GM12873 (cell line): Measurements from ENCODE around the gene ADGRD1.

Experiments used
- TF ChIP-seq, protein P1 (sequence below): IDR thresholded peaks from 2 replicates; pipeline ENCODE4 v1.5.1; 2012; ENCODE audit warnings: low read depth, mild to moderate bottlenecking, moderate library complexity, low read length, control low read depth; ENCODE audit not compliant: insufficient read depth; ENCODE audit errors: missing control alignments

Gene ADGRD1

DNA sequence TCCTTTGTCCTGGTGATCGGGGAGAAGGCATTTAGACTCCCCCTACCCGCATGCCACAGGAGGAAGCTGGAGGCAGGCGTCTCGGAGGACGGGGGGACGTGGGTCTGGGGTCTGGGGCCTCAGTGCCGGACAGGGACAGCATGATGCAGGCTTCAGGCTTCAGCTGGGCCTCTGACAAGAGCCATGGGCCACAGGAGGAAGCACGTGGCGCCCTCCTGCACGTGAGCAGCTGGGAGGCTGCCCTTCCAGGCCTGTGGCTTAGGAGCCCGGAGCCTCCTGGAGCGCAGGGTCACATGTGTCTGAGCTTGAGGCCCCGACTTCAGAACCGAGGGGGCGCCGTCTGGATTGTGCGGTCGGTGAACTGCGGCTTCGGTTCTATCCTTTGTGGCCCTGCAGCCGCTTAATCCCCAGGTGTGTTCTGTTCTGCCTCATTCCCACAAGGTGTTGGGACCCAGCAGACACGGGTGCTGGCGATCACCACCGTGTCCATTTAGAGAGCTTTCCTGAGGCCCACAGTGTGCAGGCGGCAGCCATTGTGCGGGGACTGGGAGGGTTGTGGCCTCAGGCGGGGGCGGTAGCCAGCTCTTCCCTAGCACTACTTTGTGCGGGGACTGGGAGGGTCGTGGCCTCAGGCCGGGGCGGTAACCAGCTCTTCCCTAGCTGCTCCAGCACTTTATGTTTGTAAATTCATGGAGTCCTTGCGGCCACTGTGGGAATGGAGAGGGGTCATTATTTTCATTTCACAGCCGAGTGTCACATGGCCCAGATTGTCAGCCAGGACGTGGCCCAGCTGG is 150.2 kb downstream of the ADGRD1 start:
- TF ChIP-seq, protein P1, sequence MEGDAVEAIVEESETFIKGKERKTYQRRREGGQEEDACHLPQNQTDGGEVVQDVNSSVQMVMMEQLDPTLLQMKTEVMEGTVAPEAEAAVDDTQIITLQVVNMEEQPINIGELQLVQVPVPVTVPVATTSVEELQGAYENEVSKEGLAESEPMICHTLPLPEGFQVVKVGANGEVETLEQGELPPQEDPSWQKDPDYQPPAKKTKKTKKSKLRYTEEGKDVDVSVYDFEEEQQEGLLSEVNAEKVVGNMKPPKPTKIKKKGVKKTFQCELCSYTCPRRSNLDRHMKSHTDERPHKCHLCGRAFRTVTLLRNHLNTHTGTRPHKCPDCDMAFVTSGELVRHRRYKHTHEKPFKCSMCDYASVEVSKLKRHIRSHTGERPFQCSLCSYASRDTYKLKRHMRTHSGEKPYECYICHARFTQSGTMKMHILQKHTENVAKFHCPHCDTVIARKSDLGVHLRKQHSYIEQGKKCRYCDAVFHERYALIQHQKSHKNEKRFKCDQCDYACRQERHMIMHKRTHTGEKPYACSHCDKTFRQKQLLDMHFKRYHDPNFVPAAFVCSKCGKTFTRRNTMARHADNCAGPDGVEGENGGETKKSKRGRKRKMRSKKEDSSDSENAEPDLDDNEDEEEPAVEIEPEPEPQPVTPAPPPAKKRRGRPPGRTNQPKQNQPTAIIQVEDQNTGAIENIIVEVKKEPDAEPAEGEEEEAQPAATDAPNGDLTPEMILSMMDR, result no peak

DNA sequence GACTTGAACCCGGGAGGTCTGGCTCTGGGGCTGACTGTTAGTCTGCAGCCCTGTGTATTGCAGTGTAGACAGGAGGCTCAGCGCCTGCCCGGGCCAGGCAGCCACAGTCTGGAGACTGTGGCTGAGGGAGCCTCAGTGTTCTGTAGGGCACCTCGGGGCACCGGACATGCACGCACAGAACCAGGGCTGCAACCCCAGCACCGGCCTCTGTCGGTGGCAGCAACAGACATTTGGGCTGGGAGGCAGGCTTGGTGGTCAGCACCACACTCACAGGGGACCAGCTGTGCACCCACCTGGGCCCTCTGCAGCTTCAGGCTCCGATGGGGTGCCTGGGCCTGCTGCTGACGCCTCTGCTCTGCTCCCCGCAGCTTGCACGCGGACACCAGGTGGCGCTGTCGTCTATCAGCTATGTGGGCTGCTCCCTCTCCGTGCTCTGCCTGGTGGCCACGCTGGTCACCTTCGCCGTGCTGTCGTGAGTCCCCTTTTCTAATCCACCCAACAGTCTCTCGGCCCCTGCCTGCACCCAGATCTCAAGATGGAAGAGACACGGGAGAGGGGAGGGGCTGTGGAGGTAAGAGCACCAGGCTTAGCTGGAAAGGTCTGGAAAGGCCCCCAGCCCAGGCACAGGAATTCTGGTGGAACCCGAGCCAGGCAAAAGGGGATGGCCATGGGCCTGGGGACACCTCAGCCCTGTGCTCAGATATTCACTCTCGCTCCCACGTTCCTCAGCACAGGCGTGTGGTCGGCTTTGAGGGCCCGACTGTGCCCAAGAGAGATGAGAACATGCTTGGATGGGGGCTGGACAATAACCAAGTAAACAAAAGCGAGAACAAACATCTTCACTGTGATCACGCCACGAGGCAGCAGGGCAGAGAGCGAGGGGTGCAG is 151.0 kb downstream of the ADGRD1 start:
- TF ChIP-seq, protein P1, result peak; percentile 99

DNA sequence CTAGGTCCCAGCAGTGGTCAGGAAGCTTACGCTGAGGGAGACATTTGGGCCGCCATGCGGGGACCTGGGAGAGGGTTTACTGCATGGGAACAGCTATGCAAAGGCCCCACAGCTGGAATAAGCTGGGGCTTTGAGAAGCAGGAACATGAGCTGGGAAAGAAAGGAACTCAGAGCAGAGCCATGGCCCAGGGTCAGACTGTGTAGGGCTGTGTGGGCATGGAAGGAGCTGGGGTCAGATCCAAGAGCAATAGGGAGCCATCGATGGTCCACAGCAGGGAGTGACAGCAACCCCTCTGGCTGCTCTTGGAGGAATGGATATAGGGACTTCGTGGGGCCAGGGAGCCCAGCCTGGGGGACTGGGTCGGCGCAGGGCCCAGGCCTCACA is 151.6 kb downstream of the ADGRD1 start:
- TF ChIP-seq, protein P1, result no peak

DNA sequence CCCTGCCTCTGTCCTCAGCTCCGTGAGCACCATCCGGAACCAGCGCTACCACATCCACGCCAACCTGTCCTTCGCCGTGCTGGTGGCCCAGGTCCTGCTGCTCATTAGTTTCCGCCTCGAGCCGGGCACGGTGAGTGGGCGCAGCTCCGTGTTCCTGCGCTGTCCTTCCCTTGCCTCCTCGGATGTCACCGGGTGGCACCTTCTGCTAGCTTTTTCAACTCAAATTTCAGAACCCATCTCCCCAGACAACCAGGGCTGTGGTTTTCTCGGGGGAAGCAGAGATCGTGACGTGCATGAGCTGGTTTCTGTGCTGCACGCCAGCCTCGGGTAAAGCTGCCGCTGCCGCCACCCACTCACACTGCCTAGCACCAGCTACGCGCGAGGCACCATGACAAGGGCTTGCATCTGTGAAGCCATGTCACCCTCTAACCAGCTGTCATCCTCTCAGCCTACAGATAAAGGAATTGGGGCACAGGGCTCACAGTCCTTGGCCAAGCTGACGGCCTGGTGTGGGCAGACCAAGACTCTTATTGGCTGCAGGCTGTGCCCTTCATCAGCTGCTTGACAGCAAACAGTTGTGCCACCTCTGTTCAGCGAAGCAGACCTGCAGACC is 152.1 kb downstream of the ADGRD1 start:
- TF ChIP-seq, protein P1, result no peak

DNA sequence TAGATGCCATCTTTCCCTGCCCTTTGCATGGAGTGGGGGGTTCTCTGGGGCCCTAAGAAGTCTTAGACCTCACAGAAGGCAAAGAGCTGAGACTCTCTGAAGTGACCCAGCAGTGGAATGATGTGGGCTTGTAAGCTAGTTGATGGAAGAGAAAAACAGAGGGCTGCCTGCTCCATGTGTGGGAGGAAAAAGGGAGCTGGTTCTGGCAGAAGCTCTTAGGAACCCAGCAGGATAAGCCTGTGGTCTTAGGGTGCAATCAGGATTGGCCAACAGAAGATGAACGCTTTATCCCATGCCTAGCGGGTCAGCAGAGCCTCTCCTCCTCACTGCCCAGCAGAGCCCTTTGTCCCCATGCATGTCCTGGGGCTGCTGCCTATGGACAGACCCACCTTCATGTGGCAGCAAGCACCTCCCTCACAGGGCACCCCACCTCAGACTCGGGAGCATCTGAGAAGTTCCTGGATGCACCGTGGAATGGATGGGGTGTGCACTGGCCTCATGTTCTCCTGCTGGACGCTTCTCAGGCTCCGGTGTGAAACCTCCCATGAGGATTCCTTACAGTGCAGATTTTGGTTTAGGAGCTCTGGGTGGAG is 152.7 kb downstream of the ADGRD1 start:
- TF ChIP-seq, protein P1, result no peak

DNA sequence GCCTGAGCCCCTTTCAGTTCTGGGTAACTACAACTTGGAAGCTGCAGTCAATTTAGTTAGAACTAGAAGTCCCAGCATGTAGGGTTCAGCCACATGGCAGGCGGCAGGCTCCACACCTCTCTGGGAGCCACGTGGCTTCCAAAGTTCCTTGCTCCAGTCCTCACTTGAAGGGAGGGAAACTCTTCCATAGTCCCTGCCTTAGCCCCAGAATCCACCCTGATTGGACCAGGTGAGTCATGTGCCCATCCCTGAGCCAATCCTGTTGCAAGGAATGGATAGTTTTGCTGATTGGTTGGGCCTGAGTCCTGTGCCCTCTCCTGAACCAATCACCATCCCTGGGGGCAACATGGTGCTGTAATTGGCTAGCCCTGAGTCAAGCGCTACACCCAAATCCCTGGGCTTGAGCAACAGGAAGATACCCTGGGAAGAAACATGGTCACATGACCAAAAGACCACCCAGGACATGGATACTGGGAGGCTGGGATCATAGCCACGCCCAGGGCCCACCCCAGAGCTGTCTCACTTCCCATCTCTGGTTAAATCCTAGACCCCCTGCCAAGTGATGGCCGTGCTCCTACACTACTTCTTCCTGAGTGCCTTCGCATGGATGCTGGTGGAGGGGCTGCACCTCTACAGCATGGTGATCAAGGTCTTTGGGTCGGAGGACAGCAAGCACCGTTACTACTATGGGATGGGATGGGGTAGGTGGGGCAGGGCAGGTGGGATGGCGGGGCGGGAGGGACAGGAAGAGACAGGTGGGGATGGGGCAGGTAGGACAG is 154.7 kb downstream of the ADGRD1 start:
- TF ChIP-seq, protein P1, result no peak
